Renal pelvis (tissue), 4 donors: ENCODE results near the gene PARD3B. TPM values are rescaled to one million over a fixed set of nuclear protein-coding genes. Genes with fewer than 3 reads are reported as not detected.

ENCODE experiments used
- DNase-seq: peaks from one replicate; pipeline ENCODE4 v3.0.0-alpha.2; 2013
- polyA plus RNA-seq, 3 donors: library from polyadenylated mRNA; unstranded; fragments of 120-200 nt; gene quantifications; one replicate each; pipeline ENCODE4 v1.2.1, GENCODE V29; 2013; ENCODE audit not compliant: insufficient read length in 3 of 3

Gene PARD3B
- polyA plus RNA-seq, 3 donors: 33.2 to 37.3 (median 34.3) TPM

- DNase-seq: no peak
Observed at GRCh38 chr2:205605638-205606304, 1060.5 kb downstream of the PARD3B start.

GRCh38 chr2:205607146-205607545, 1061.9 kb downstream of the PARD3B start:
- DNase-seq: no peak

GRCh38 chr2:205609113-205609512, 1063.8 kb downstream of the PARD3B start:
- no peak for DNase-seq

- DNase-seq: no peak
Observed at GRCh38 chr2:205610437-205610836, 1065.2 kb downstream of the PARD3B start.

- no peak for DNase-seq
Observed at GRCh38 chr2:205612636-205613035, 1067.4 kb downstream of the PARD3B start.

GRCh38 chr2:205613970-205614559, 1068.8 kb downstream of the PARD3B start:
- no peak for DNase-seq

- DNase-seq: no peak
Observed at GRCh38 chr2:205614965-205615364, 1069.7 kb downstream of the PARD3B start.

GRCh38 chr2:205617905-205618304, 1072.6 kb downstream of the PARD3B start:
- DNase-seq: no peak

- no peak for DNase-seq
Observed at GRCh38 chr2:205619600-205619999, 1074.3 kb downstream of the PARD3B start.

GRCh38 chr2:205627085-205627484, 1081.8 kb downstream of the PARD3B start:
- DNase-seq: no peak

- no peak for DNase-seq
Observed at GRCh38 chr2:205628422-205628821, 1083.1 kb downstream of the PARD3B start.

GRCh38 chr2:205629091-205629776, 1084.0 kb downstream of the PARD3B start:
- DNase-seq: no peak

GRCh38 chr2:205633994-205634393, 1088.7 kb downstream of the PARD3B start:
- DNase-seq: no peak

GRCh38 chr2:205636549-205637319, 1091.5 kb downstream of the PARD3B start:
- DNase-seq: no peak

GRCh38 chr2:205637320-205637602, 1092.0 kb downstream of the PARD3B start:
- no peak for DNase-seq

GRCh38 chr2:205637779-205638503, 1092.7 kb downstream of the PARD3B start:
- no peak for DNase-seq

GRCh38 chr2:205640716-205641115, 1095.4 kb downstream of the PARD3B start:
- DNase-seq: no peak

GRCh38 chr2:205642599-205643356, 1097.5 kb downstream of the PARD3B start:
- no peak for DNase-seq

- no peak for DNase-seq
Observed at GRCh38 chr2:205643391-205643885, 1098.2 kb downstream of the PARD3B start.

GRCh38 chr2:205644018-205644417, 1098.7 kb downstream of the PARD3B start:
- no peak for DNase-seq

- no peak for DNase-seq
Observed at GRCh38 chr2:205646680-205647079, 1101.4 kb downstream of the PARD3B start.
